GM18951 (cell line): ENCODE measurements around the gene SLC26A6.

Experiments used
- POLR2A ChIP-seq: IDR thresholded peaks from 4 replicates; pipeline ENCODE4 v1.6.1; 2011; ENCODE audit warnings: mild to moderate bottlenecking; ENCODE audit not compliant: insufficient read length, insufficient read depth; ENCODE audit errors: extremely low read depth
- in situ Hi-C: fragments of 300-500 bp; cut with MboI; formaldehyde crosslinking; loops from one replicate; pipeline ENCODE4 v1.12.0; 2022; ENCODE audit warnings: low sequenced_read_pairs, mixed read lengths, inconsistent platforms; ENCODE audit not compliant: unreplicated experiment

Gene SLC26A6

DNA sequence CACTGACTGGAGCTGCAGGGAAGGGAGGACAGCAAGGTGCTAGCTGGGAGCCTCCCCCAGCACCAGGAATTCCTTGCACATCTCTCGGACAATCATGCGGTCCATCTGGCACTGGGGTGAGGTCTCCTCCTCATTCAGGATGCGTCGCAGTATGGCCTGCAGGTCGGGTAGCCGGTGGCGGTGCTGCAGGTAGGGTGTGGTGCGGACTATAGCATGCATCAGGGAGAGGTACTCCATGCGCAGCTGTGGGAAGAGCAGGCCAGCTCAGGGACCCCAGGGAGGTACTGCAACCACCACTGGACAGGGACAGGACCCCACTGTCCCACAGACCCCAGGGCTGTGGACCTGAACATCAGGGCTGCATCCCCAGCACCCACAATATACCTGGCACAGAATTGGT lies 39.2 kb upstream of the SLC26A6 start:
- TF ChIP-seq POLR2A: no peak
- in situ Hi-C loops: no loop called here

DNA sequence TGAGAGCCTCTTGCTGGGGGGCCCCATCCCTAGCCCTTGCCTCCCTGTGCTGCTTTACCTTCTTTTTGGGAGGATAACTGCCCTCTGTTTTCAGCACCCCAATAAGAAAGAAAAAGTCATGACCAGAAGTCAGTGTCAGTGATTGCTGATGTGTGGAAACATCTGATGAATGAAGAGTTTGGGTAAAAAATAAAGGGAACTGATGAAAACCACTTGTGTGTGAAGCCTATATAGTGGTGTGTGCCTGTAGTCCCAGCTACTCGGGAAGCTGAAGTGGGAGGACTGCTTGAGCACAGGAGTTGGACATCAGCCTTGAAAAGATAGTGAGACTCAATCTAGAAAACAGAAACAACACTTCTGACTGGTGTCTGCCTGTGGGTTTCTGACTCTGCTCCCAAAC lies 37.3 kb upstream of the SLC26A6 start:
- no peak for TF ChIP-seq POLR2A
- in situ Hi-C loops: no loop called here

DNA sequence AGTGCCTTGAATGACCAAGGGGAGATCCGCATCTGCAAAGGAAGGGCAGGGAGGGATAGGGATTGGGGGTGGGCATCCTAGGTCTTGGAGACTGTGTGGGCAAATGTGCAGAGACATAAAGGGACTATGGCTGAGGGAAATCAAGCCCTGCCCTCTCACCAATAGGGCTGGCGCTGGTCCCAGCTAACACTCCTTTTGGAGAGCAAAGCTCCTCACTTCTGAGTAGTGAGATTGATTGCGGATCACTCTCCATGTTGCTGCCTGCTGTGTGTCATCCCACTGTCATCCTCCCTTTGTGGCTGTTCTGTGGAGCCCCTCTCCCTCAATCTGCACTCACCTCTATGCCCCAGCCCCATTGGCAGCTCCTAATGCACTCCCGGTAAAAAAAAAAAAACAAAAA lies 29.7 kb upstream of the SLC26A6 start:
- no peak for TF ChIP-seq POLR2A
- in situ Hi-C loops: no loop called here

DNA sequence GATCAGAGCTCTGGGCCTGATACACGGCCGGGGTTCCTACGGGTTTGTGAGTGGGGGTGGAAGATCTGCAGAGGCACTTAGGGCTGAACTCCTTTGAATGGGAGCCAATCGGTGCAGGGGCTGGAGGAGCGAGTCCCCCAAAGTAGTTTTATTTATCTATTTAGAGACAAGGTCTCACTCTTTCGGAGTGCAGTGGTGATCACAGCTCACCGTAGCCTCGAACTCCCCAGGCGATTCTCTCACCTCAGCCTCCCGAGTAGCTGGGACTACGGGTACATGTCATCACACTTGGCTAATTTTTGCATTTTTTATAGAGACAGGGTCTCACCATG lies 29.0 kb upstream of the SLC26A6 start:
- in situ Hi-C loops: no loop called here
- no peak for TF ChIP-seq POLR2A

DNA sequence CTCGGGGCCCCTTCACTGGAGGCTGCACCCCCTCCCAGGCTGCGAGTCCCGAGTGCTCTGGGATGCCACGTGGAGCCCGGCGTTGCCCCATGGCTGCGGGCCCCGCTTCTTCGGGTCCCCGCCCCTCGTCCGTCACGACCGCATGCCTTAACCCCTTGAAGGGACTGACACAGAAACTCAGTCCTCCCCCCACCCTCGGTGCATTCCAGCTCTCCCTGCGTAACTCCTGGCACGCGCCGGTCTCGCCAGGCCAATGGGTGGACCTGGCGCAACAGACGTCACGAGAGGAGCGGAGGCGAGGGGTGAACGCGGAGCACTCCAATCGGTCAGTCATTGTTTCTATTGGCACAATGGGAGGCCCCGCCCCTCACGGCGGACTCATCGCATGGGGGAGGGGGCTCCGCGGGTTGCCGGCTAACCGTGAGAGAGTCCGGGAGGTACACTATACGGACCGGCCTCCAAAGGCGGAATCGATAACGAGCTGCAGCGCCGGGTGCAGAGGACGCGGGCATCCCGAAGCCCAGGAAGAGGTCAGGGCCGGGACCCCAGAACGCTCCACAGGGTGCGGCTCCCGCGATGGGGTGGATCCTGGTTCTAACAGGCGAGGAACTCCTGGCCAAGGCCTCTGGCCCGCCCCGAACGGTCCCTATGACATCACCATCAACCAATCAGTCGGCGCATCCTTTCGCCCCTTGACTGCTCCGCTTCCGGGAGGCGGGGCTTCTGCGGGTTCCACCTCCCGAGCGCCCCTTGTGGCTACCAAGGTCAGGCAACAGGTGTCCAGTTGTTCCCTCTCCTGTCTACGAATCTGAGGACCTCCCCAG lies 28.4 kb upstream of the SLC26A6 start:
- in situ Hi-C loops: no loop called here

DNA sequence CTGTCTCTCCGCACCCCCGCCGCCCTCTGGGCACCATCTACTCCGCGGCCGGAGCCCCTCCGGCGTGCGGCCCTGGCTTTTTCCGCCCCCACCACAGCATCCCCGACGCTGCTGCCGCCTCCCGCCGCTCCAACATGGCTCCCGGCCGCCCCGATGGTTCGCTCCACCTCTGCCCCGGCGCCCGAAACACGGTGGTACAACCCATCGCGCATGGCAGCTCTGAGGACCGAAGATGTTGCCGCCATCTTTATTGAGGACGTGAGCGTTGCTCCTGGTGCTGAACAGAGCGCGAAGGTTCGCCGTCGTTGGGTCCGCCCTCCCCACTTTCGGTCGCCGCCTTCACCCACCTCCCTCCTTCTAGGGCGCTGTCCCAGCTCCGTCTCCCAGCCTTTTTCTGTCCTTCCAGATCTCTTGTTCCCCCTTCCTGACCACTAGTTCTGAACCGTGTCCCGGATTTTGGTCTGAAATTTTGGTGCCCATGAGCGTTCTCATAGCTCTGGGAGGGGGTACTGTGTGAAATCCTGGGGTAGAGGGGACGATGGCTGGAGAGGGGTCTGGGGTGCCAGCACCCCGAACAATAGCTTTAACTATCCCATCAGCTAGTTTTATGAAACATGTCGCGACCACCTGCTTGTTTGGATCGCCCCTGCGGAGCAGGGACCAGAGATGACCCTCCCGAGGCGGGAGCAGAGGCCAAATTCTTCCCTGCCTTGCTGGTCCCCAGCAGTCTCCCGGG lies 27.7 kb upstream of the SLC26A6 start, which contains the start of gene CELSR3:
Gene CELSR3 (minus strand): TSS at position 134 of the 736 bp plus-strand sequence. CDS start 252 bp downstream, outside the sequence.
- TF ChIP-seq POLR2A: no peak

More for the DNA sequence above, 28.4 kb upstream of the SLC26A6 start:
- TF ChIP-seq POLR2A: peak; percentile 53

DNA sequence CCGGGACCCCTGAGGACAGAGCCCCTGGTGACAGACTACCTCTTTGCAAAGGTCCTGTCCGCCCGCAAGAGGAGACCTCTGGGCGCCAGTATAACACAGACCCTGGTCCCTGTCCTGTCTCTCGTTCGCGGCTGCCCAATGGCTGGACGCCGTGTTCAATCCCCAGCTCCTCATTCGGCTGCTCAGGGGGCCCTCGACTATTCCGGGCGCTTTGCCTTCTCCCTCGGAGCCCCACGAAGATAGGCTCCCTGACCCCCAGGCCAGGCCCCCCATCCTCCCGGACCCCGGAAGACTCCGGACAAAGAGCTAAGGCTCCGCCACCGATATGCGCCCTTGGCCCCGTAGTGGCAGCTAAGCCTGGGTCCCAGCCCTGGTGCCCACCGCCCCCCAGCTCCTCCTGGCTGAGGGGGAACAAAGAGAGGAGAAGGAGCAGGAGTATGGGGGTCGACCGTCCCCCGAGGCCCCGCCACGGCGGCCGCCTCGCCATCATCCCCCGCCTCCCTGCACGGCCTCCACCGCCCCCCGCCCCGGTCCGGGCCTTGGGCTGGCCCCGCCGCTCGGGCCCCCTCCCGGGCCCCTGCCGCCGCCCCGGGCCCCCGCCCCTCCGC lies 27.0 kb upstream of the SLC26A6 start:
- in situ Hi-C loops: no loop called here
- no peak for TF ChIP-seq POLR2A

More for the DNA sequence above, 27.7 kb upstream of the SLC26A6 start, which contains the start of gene CELSR3:
- in situ Hi-C loops: no loop called here

DNA sequence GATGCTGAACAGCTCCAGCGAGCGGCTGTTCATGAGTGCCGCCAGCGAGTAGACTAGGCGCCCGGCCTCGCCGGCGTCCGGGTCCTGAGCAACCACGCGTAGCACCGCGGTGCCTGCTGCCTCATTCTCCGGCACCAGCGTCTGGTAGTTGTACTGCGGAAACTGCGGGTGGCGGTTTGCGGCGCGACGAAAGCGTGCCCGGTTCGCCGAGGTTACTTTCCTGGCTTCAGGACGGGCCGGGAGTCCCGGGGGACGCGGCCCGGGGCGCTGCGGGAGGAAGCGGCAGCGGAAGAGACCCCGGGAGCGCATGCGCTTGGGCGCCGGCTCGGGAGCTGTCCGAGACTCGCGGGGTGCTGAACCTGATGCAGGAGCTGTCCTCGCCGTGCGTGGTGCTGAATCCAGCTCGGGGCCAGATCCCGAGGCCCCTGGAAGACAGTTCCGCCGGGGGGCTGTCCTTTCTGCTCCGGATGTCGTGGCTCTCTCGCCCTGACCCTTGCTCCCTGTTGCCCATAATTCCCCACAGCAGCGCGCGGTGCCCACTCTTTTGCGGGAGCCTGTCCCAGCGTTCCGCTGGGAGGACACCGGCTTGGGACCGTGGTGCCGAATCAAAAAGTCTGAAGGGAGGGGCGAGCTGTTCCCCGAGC lies 26.4 kb upstream of the SLC26A6 start:
- in situ Hi-C loops: no loop called here
- no peak for TF ChIP-seq POLR2A

DNA sequence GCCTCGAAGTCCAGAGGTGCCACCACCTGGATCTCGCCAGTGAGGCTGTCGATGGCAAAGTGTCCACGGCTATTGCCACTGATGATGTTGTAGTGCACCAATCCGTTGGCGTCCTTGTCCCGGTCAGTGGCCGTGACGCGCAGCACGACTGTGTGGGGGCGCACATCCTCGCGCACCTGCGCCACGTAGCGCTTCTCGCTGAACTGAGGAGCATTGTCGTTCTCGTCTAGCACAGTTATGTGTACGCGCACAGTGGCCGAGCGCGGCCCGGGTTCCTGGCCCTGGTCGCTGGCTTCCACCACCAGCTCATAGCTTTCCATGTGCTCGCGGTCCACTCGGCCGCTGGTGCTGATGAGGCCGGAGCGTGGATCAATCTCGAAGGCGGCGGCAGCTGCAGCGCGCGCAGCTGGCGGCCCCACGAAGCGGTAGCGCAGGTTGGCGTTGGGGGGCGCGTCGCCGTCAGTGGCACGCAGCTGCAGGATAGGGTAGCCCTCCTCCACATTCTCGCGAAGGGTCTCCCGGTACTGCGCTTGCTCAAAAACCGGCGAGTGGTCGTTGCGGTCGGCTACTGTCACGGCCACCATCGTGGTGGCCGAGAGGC lies 25.6 kb upstream of the SLC26A6 start:
- no peak for TF ChIP-seq POLR2A
- in situ Hi-C loops: no loop called here

DNA sequence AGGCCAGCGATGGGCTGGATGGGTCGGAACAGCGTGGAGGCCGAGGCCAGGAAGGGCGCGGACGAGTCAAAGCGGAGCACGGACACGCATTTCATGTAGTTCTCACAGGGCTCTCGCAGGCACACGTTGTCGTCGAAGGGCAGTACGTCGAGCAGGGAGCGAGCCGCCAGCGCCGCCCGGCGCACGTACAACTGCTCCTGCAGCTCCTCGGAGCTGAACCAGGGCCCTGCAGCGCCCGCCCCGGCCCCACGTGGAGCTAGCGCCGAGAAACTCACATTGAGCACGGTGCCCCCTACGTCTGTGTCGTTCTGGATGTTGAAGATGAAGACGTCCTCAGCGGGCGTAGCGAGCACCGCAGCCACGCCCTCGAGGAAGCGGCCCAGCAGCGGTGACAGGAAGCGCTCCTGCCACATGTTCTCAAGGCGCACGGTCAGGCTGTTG lies 21.6 kb upstream of the SLC26A6 start:
- in situ Hi-C loops: no loop called here
- no peak for TF ChIP-seq POLR2A

DNA sequence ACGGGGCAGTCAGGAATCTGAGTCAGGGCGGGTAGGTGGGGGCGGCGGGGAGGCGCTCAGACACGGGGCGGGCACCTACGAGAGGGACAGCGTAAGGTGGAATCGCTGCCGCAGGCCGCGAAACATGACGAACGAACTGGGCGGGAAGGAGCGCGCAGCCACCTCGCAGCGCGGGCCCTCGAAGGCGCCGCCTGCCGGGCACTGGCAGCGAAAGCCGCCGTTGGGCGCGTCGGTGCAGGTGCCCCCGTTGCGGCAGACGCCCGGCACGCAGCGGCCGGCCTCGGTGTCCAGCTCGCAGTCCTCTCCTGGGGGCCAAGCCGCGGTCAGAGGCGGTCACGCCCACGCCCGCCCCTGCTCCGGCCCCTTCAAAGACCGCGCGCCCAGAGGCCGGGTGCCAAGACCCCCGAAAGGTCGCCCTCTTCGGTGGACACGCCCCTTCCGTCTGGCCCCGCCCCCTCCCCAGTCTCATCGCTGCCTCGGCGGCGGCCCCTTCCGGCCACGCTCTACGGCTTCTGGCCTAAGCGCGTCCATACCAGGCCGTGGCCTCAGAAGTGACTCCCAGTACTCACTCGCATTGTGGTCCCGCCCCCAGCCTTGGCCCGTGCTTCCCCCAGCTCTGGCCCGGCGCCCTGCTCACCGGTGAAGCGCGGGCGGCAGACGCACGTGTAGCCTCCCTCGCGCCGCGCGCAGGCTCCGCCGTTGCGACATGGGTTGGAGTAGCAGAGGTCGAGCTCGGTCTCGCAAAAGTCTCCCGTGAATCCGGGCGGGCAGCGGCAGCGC lies 21.0 kb upstream of the SLC26A6 start:
- in situ Hi-C loops: no loop called here
- peak; percentile 32 for TF ChIP-seq POLR2A

DNA sequence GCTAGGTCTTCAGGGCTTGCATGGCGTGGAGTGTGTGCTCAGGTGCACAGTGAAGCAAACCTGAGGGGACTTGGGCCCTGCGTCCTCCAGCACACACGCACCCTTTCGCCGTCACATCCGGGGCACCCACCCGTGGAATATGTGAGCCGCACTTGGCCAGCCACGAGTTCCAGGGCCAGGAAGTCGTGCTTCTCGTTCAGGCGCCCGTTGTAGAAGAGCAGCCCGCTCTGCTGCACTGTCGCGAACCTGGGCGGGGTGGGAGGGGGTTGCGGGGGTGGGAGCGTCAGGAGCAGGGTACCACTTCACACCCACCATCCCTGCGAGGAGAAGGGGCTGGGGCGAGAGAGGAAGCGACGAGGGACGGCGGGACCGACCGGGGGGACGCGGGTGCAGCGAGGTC lies 20.3 kb upstream of the SLC26A6 start:
- in situ Hi-C loops: no loop called here
- TF ChIP-seq POLR2A: no peak
